HepG2 (cell line): ENCODE results near the gene MAN1B1. TPM values are rescaled to one million over a fixed set of nuclear protein-coding genes. Genes with fewer than 3 reads are reported as not detected.

Experiments
- ATAC-seq: fragments of 200-7000 bp; cut with Tn5 transposase; 3 replicates; pipeline ENCODE4 v1.9.1; 2020; ENCODE audit warnings: mild to moderate bottlenecking, moderate library complexity
- BruUV-seq: library from RNA; stranded (reverse); fragments of 400-500 nt; replicated peaks from 2 replicates; lab custom pipeline; 2021; lab: Mats Ljungman, UMichigan
- CTCF ChIA-PET: fragments of 300-600 bp; formaldehyde crosslinking; extraction: SDS; loops from one replicate; lab custom pipeline; 2021; ENCODE audit warnings: low total read pairs, inconsistent platforms, low intra/inter-chr PET ratio; lab: Yijun Ruan, JAX
- POLR2A ChIA-PET: fragments of 350-600 bp; sonication (Branson Sonifier 250); formaldehyde crosslinking; loops from one replicate; lab custom pipeline; 2020; ENCODE audit warnings: antibody characterized with exemption, inconsistent platforms; lab: Yijun Ruan, JAX
- DNase-seq: peaks from one replicate; pipeline ENCODE4 v3.0.0-alpha.2; 2015; ENCODE audit warnings: low spot score
- FAIRE-seq: peaks from 3 replicates; lab custom pipeline; 2011; peaks lifted over from hg19 to GRCh38; lab: Jason Lieb, UNC
- H2AFZ ChIP-seq: one replicate; pipeline ENCODE4 v1.6.1; 2011; ENCODE audit warnings: low read length, inconsistent platforms
- H3K27ac ChIP-seq: fragments of 300-600 bp; 3 replicates; pipeline ENCODE4 v1.8.0; 2011; ENCODE audit warnings: mixed run types, mild to moderate bottlenecking, mixed read lengths, low read length, inconsistent platforms; ENCODE audit not compliant: insufficient read depth; ENCODE audit errors: extremely low read length
- H3K27me3 ChIP-seq, 2 experiments: fragments of 200-600 bp in 1 of 2; 2 replicates in 1 of 2; 3 replicates in 1 of 2; pipeline versions ENCODE4 v1.6.0 to v1.8.0; 2011; ENCODE audit warnings: low read length in 2 of 2, mild to moderate bottlenecking in 2 of 2, moderate library complexity in 2 of 2, inconsistent platforms in 1 of 2; ENCODE audit not compliant: insufficient read depth in 2 of 2, control insufficient read depth in 1 of 2
- H3K36me3 ChIP-seq, 2 experiments: fragments of 200-600 bp in 1 of 2; replicated peaks in 1 of 2; 2 replicates in 1 of 2; 3 replicates in 1 of 2; pipeline versions ENCODE4 v1.5.1 to v1.8.0; 2011; ENCODE audit warnings: low read length in 2 of 2, inconsistent platforms in 1 of 2; ENCODE audit not compliant: insufficient read depth in 2 of 2, control insufficient read depth in 1 of 2
- H3K4me1 ChIP-seq: 2 replicates; pipeline ENCODE4 v1.5.1; 2012; ENCODE audit warnings: low read length, inconsistent platforms; ENCODE audit not compliant: insufficient read depth
- H3K4me2 ChIP-seq: 2 replicates; pipeline ENCODE4 v1.6.0; 2011; ENCODE audit warnings: low read depth, low read length, inconsistent platforms
- H3K4me3 ChIP-seq, 3 experiments: fragments of 200-600 bp in 1 of 3; sonication (generic), shearing (Covaris generic) in 1 of 3; replicated peaks in 1 of 3; 2 replicates each; pipeline ENCODE4 v1.5.1; 2011 to 2016; ENCODE audit warnings: low read length in 3 of 3, inconsistent platforms in 2 of 3, low read depth in 2 of 3, mild to moderate bottlenecking in 2 of 3, control low read depth in 1 of 3, mixed read lengths in 1 of 3; ENCODE audit not compliant: insufficient read depth in 1 of 3
- H3K79me2 ChIP-seq: one replicate; pipeline ENCODE4 v1.6.1; 2011; ENCODE audit warnings: low read length, inconsistent platforms; ENCODE audit not compliant: insufficient read depth
- H3K9ac ChIP-seq: 2 replicates; pipeline ENCODE4 v1.6.0; 2011; ENCODE audit warnings: mild to moderate bottlenecking, low read depth, low read length, inconsistent platforms; ENCODE audit not compliant: insufficient read depth
- H3K9me3 ChIP-seq: 2 replicates; pipeline ENCODE4 v1.5.1; 2012; ENCODE audit warnings: mild to moderate bottlenecking, low read length
- H4K20me1 ChIP-seq: 2 replicates; pipeline ENCODE4 v1.6.0; 2011; ENCODE audit warnings: inconsistent platforms, mild to moderate bottlenecking, low read length, moderate library complexity; ENCODE audit not compliant: insufficient read depth
- AGO2 ChIP-seq: fragments of 200-400 bp; formaldehyde crosslinking; optimal IDR thresholded peaks from 2 replicates; pipeline ENCODE3; 2017; ENCODE audit warnings: mild to moderate bottlenecking, low read depth, low read length, moderate library complexity
- CREB3 ChIP-seq: sonication (generic); formaldehyde crosslinking; IDR thresholded peaks from 2 replicates; pipeline ENCODE4 v1.5.0; 2020; ENCODE audit warnings: missing genetic modification reagents
- KDM5B ChIP-seq: sonication (generic); formaldehyde crosslinking; IDR thresholded peaks from 2 replicates; pipeline ENCODE4 v1.4.0; 2020; ENCODE audit warnings: missing genetic modification reagents, mild to moderate bottlenecking, borderline replicate concordance
- LCORL ChIP-seq, 2 experiments: fragments of 450-650 bp in 1 of 2; sonication (generic) in 1 of 2; formaldehyde crosslinking in 1 of 2; IDR thresholded peaks; 2 replicates each; pipeline versions ENCODE4 v1.5.0 to v1.6.1; 2017 to 2020; ENCODE audit warnings: antibody characterized with exemption in 1 of 2, missing genetic modification reagents in 1 of 2
- NKX3-1 ChIP-seq: sonication (generic); formaldehyde crosslinking; IDR thresholded peaks from 2 replicates; pipeline ENCODE4 v1.5.0; 2020; ENCODE audit warnings: missing genetic modification reagents
- ZBTB38 ChIP-seq: sonication (generic); formaldehyde crosslinking; IDR thresholded peaks from 2 replicates; pipeline ENCODE4 v1.5.1; 2020; ENCODE audit warnings: mild to moderate bottlenecking, missing genetic modification reagents
- ZBTB46 ChIP-seq: sonication (generic); formaldehyde crosslinking; IDR thresholded peaks from 2 replicates; pipeline ENCODE4 v1.4.0; 2020; ENCODE audit warnings: mild to moderate bottlenecking, missing genetic modification reagents, borderline replicate concordance
- ZNF10 ChIP-seq: sonication (generic); formaldehyde crosslinking; IDR thresholded peaks from 2 replicates; pipeline ENCODE4 v1.4.0; 2020; ENCODE audit warnings: mild to moderate bottlenecking, low read depth, missing genetic modification reagents, borderline replicate concordance
- ZNF263 ChIP-seq: sonication (generic); formaldehyde crosslinking; IDR thresholded peaks from 2 replicates; pipeline ENCODE4 v1.4.0; 2020; ENCODE audit warnings: missing genetic modification reagents
- ZNF275 ChIP-seq: sonication (generic); formaldehyde crosslinking; IDR thresholded peaks from 2 replicates; pipeline ENCODE4 v1.8.0; 2022; ENCODE audit warnings: missing genetic modification reagents, mild to moderate bottlenecking, inconsistent platforms, borderline replicate concordance
- ZNF281 ChIP-seq: sonication (generic); formaldehyde crosslinking; IDR thresholded peaks from 2 replicates; pipeline ENCODE4 v1.4.0; 2020; ENCODE audit warnings: missing genetic modification reagents, borderline replicate concordance
- ZNF431 ChIP-seq: sonication (generic); formaldehyde crosslinking; IDR thresholded peaks from 2 replicates; pipeline ENCODE4 v1.9.0; 2022; ENCODE audit warnings: missing genetic modification reagents, low read depth, mild to moderate bottlenecking, borderline replicate concordance
- ZNF501 ChIP-seq: sonication (generic); formaldehyde crosslinking; IDR thresholded peaks from 2 replicates; pipeline ENCODE4 v1.5.1; 2020; ENCODE audit warnings: mild to moderate bottlenecking, moderate library complexity, missing genetic modification reagents
- ZNF607 ChIP-seq: sonication (generic); formaldehyde crosslinking; IDR thresholded peaks from 2 replicates; pipeline ENCODE4 v1.5.1; 2020; ENCODE audit warnings: missing genetic modification reagents, mild to moderate bottlenecking, borderline replicate concordance
- ZNF660 ChIP-seq: sonication (generic); formaldehyde crosslinking; IDR thresholded peaks from 2 replicates; pipeline ENCODE4 v1.5.1; 2020; ENCODE audit warnings: mild to moderate bottlenecking, low read depth, missing genetic modification reagents, borderline replicate concordance
- ZNF749 ChIP-seq: sonication (generic); formaldehyde crosslinking; IDR thresholded peaks from 2 replicates; pipeline ENCODE4 v1.8.0; 2022; ENCODE audit warnings: mild to moderate bottlenecking, missing genetic modification reagents, moderate library complexity, borderline replicate concordance
- WGBS: methylation state at CpG from one replicate; pipeline ENCODE4 v1.1.6; 2017; ENCODE audit warnings: low lambda C conversion rate; 5-methylcytosine and 5-hydroxymethylcytosine counted together
- in situ Hi-C: cut with HindIII; loops from 2 replicates; pipeline ENCODE4 v1.10.0; 2017; ENCODE audit warnings: low pct_unique_long_range_greater_than_20kb; ENCODE audit not compliant: extremely low pct_ligation_motif_present
- intact Hi-C: fragments of 100-400 bp; cut with micrococcal nuclease; formaldehyde crosslinking; loops from one replicate; pipeline ENCODE4 v1.10.0; 2022; ENCODE audit not compliant: unreplicated experiment
- polyA plus RNA-seq, 8 experiments: library from polyadenylated mRNA; depleted of rRNA in 3 of 8; stranded (reverse) in 7 of 8; unstranded in 1 of 8; fragments of >200 nt; fragmentation: Illumina TruSeq in 4 of 8; extraction: Trizol in 4 of 8; gene quantifications; 2 replicates each; pipeline versions ENCODE4 v1.2.1 to v1.2.3, GENCODE V29; 2011 to 2016; ENCODE audit warnings: low read depth in 4 of 8, missing spikeins in 1 of 8, mixed read lengths in 1 of 8; ENCODE audit not compliant: insufficient read depth in 1 of 8
- total RNA-seq, 5 experiments: library from RNA; depleted of rRNA; stranded (reverse); fragments of >200 nt; fragmentation: Illumina TruSeq; extraction: Trizol; gene quantifications; 2 replicates each; pipeline ENCODE4 v1.2.3, GENCODE V29; 2016; ENCODE audit warnings: low read depth in 1 of 5

The MAN1B1 gene
- total and polyA plus RNA-seq, 2 of the 13 experiments (the other 11 are each of a cell fraction or from before 2014, with no cell fraction given), result 48.9 to 59.5 TPM

GRCh38 chr9:137083394-137084004 is 3.3 kb upstream of the MAN1B1 start:
- POLR2A ChIA-PET, result interaction anchor here (1.1 to 6.4 kb wide), 6 partner anchors 13 to 194 kb away, joined by 3 to 105 read pairs (median 6); partner anchors contain the start of genes SAPCD2, TOR4A and TUBB4B
- in situ Hi-C loops, result no loop called here
- TF ChIP-seq NKX3-1 (no peak), AGO2 (peak; percentile 37), ZNF607 (no peak), ZNF431 (CRISPR knock-in tag) (no peak), LCORL (IDR thresholded peaks at IDR 0.05) (no peak), LCORL (CRISPR knock-in tag; IDR thresholded peaks at IDR 0.05) (no peak), KDM5B (CRISPR knock-in tag) (no peak), ZNF660 (CRISPR knock-in tag) (no peak), ZBTB38 (CRISPR knock-in tag) (no peak), ZNF749 (CRISPR knock-in tag) (no peak), CREB3 (CRISPR knock-in tag) (no peak), ZNF281 (peak; percentile 62; the same call in 1 of the 2 replicates), ZBTB46 (CRISPR knock-in tag) (no peak), ZNF275 (CRISPR knock-in tag) (no peak), ZNF263 (CRISPR knock-in tag) (no peak), ZNF10 (CRISPR knock-in tag) (no peak), ZNF501 (CRISPR knock-in tag) (peak; percentile 51; the same call in 1 of the 2 replicates)

More at GRCh38 chr9:137083394-137084004, 3.3 kb upstream of the MAN1B1 start:
- Histone ChIP-seq H3K4me2 (peak overlapping the region; percentile 2; the same call in 1 of the 2 replicates), H3K27me3 (no peaks in the 10 kb centered on the region; a peak in 1 of 5 replicates), H3K36me3 (peaks cover 11 to 16% of the 10 kb centered on the region in 2 experiments; a peak in 4 of 5 replicates), H4K20me1 (no peaks in the 10 kb centered on the region), H3K27ac (peak overlapping the region; percentile 46), H3K9ac (no peak overlapping the region), H3K9me3 (no peaks in the 10 kb centered on the region), H3K79me2 (peaks cover 3% of the 10 kb centered on the region), H2AFZ (no peak overlapping the region), H3K4me1 (peaks cover 47% of the 10 kb centered on the region), H3K4me3 (no peak overlapping the region)
- FAIRE-seq, result no peak
- BruUV-seq, result no TSS peak
- intact Hi-C loops, result no loop called here
- peak; percentile 70 for DNase-seq
- CTCF ChIA-PET, result no interaction called here
- no peak; the same call in 2 of the 3 replicates for ATAC-seq
- WGBS, result 60% methylated on average over 6 of the region's 12 CpGs
